Measurements from ENCODE around the gene ATP8B1.
"Not testable (repeated sequence)": the region's sequence is repeated elsewhere in the genome, so short reads cannot be mapped to it uniquely, and the experiment has no call there.

Gene ATP8B1

DNA sequence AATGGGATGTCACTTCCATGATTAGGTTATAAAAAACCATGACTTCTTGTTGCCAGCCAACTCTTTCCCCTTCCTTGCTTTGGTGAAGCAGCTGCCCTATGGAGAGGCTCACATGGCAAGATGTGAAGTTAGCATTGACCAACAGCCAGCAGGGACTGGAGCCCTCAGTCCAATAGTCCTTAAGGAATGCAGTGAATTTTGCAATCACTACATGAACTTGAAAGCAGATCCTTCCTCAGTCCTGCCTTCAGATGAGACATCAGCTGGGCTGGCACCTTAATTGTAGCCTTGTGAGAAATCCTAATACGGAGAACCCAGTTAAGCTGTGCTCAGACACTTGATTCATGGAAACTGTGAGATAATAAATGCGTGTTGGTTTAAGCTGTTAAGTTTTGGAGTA is 61.8 kb downstream of the ATP8B1 start:
- Histone ChIP-seq H3K27ac (ENCODE audit: low read length) (no peak overlapping the region), H4K20me1 (ENCODE audit: insufficient read depth, low read length) (no peaks in the 10 kb centered on the region; the same call in 1 of the 2 replicates), H3K4me1 (ENCODE audit: insufficient read depth, low read length) (no peaks in the 10 kb centered on the region), H3K79me2 (ENCODE audit: insufficient read depth, low read length) (no peaks in the 10 kb centered on the region), H3K4me2 (ENCODE audit: insufficient read depth, low read length) (no peak overlapping the region), H2AFZ (ENCODE audit: low read depth, low read length) (no peak overlapping the region), H3K27me3 (ENCODE audit: insufficient read depth, low read length, poor library complexity) (no peaks in the 10 kb centered on the region), H3K4me3 (ENCODE audit: low read depth in 1 of 2, low read length in 2 of 2) (no peak overlapping the region), H3K9me3 (ENCODE audit: insufficient read depth, low read length, severe bottlenecking) (no peaks in the 10 kb centered on the region), H3K9ac (ENCODE audit: low read depth, low read length) (no peak overlapping the region), H3K36me3 (ENCODE audit: insufficient read depth, low read length) (no peaks in the 10 kb centered on the region)
- no peak for DNase-seq
- TF ChIP-seq EZH2 (IDR thresholded peaks at IDR 0.05; ENCODE audit: borderline replicate concordance, low read depth, low read length, severe bottlenecking) (no peak), CTCF (IDR thresholded peaks at IDR 0.05; ENCODE audit: borderline replicate concordance, extremely low read depth, low read length, poor library complexity, severe bottlenecking) (no peak)
- ATAC-seq (ENCODE audit: insufficient read depth, low read depth), result no peak

- DNase-seq (no peak), ATAC-seq (ENCODE audit: insufficient read depth, low read depth) (no peak)
- Histone ChIP-seq H3K9me3 (ENCODE audit: insufficient read depth, low read length, severe bottlenecking) (no peaks in the 10 kb centered on the region), H3K4me3 (ENCODE audit: low read depth in 1 of 2, low read length in 2 of 2) (no peak overlapping the region), H2AFZ (ENCODE audit: low read depth, low read length) (no peak overlapping the region), H3K36me3 (ENCODE audit: insufficient read depth, low read length) (no peaks in the 10 kb centered on the region), H3K27ac (ENCODE audit: low read length) (no peak overlapping the region), H3K4me1 (ENCODE audit: insufficient read depth, low read length) (no peaks in the 10 kb centered on the region), H4K20me1 (ENCODE audit: insufficient read depth, low read length) (no peaks in the 10 kb centered on the region; the same call in 1 of the 2 replicates), H3K4me2 (ENCODE audit: insufficient read depth, low read length) (no peak overlapping the region), H3K9ac (ENCODE audit: low read depth, low read length) (no peak overlapping the region), H3K79me2 (ENCODE audit: insufficient read depth, low read length) (no peaks in the 10 kb centered on the region), H3K27me3 (ENCODE audit: insufficient read depth, low read length, poor library complexity) (no peaks in the 10 kb centered on the region)
- TF ChIP-seq CTCF (IDR thresholded peaks at IDR 0.05; ENCODE audit: borderline replicate concordance, extremely low read depth, low read length, poor library complexity, severe bottlenecking), result no peak
- no peak for TF ChIP-seq EZH2 (IDR thresholded peaks at IDR 0.05; ENCODE audit: borderline replicate concordance, low read depth, low read length, severe bottlenecking)
Observed at GRCh38 chr18:57738078-57738477, 65.0 kb downstream of the ATP8B1 start.

DNA sequence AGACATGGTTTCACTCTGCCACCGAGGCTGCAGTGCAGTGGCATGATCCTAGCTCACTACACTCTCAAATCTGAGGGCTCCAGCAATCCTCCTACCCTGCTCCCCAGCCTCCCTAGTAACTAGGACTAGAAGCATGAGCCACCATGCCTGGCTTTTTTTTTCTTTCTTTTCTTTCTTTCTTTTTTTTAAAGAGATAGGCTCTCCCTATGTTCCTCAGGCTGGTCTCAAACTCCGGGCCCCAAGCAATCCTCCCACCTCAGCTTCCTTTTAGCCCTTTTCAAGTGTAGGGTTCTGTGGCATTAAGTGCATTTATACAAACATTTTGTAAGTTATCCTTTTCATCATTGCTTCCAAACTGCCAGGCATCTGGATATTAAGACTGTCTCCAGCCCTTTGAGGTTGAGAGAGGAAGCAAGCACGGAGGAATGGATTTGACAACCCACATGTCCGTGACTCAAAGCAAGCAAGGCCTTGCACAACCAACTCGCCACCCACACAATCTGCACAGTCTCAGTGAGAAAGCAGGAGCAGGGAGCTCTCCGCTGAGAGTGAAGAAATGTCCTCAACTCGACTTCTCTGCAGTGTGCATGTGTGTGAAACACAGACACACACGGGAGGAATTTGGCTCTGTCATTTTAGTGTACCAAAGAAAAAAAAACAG is 65.6 kb downstream of the ATP8B1 start:
- H3K36me3 ChIP-seq (ENCODE audit: insufficient read depth, low read length), result no peaks in the 10 kb centered on the region
- H3K4me2 ChIP-seq (ENCODE audit: insufficient read depth, low read length), result no peak overlapping the region
- H3K79me2 ChIP-seq (ENCODE audit: insufficient read depth, low read length), result no peaks in the 10 kb centered on the region
- no peaks in the 10 kb centered on the region; the same call in 1 of the 2 replicates for H4K20me1 ChIP-seq (ENCODE audit: insufficient read depth, low read length)
- H3K27ac ChIP-seq (ENCODE audit: low read length), result no peak overlapping the region
- no peak overlapping the region for H3K4me3 ChIP-seq (ENCODE audit: low read depth in 1 of 2, low read length in 2 of 2)
- no peaks in the 10 kb centered on the region for H3K9me3 ChIP-seq (ENCODE audit: insufficient read depth, low read length, severe bottlenecking)
- TF ChIP-seq CTCF (IDR thresholded peaks at IDR 0.05; ENCODE audit: borderline replicate concordance, extremely low read depth, low read length, poor library complexity, severe bottlenecking) (no peak), EZH2 (IDR thresholded peaks at IDR 0.05; ENCODE audit: borderline replicate concordance, low read depth, low read length, severe bottlenecking) (no peak)
- H3K9ac ChIP-seq (ENCODE audit: low read depth, low read length), result no peak overlapping the region
- no peak overlapping the region for H2AFZ ChIP-seq (ENCODE audit: low read depth, low read length)
- no peak for DNase-seq
- no peak for ATAC-seq (ENCODE audit: insufficient read depth, low read depth)
- no peaks in the 10 kb centered on the region for H3K4me1 ChIP-seq (ENCODE audit: insufficient read depth, low read length)
- H3K27me3 ChIP-seq (ENCODE audit: insufficient read depth, low read length, poor library complexity), result no peaks in the 10 kb centered on the region

DNA sequence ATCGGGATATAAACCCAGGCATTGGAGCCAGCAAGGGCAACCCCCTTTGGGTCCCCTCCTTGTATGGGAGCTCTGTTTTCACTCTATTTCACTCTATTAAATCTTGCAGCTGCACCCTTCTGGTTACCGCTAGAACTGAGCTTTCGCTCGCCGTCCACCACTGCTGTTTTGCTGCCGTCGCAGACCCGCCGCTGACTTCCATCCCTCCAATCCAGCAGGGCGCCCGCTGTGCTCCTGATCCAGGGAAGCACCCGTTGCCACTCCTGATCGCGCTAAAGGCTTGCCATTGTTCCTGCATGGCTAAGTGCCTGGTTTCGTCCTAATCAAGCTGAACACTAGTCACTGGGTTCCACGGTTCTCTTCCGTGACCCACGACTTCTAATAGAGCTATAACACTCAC is 68.1 kb downstream of the ATP8B1 start:
- not testable (repeated sequence) for H3K9ac ChIP-seq (ENCODE audit: low read depth, low read length); H3K27ac ChIP-seq (ENCODE audit: low read length); H3K4me2 ChIP-seq (ENCODE audit: insufficient read depth, low read length); H4K20me1 ChIP-seq (ENCODE audit: insufficient read depth, low read length); H3K27me3 ChIP-seq (ENCODE audit: insufficient read depth, low read length, poor library complexity); H2AFZ ChIP-seq (ENCODE audit: low read depth, low read length); H3K79me2 ChIP-seq (ENCODE audit: insufficient read depth, low read length); H3K36me3 ChIP-seq (ENCODE audit: insufficient read depth, low read length); H3K4me3 ChIP-seq (ENCODE audit: low read depth in 1 of 2, low read length in 2 of 2); H3K9me3 ChIP-seq (ENCODE audit: insufficient read depth, low read length, severe bottlenecking); DNase-seq; ATAC-seq (ENCODE audit: insufficient read depth, low read depth); H3K4me1 ChIP-seq (ENCODE audit: insufficient read depth, low read length)

Data from DND-41 (cell line).